ENCODE data around the gene MAGEC3.
"Not testable (repeated sequence)": the region's sequence is repeated elsewhere in the genome, so short reads cannot be mapped to it uniquely, and the experiment has no call there.

MAGEC3 gene

GRCh38 chrX:141838016-141838415 lies at the start of gene MAGEC3:
Gene MAGEC3 (plus strand): TSS chrX:141838316. CDS start chrX:141838316, 0 bp downstream.
- no peak for DNase-seq (ENCODE audit: low read depth in 2 of 2)

GRCh38 chrX:141791856-141792255 lies 46.3 kb upstream of the MAGEC3 start:
- DNase-seq (ENCODE audit: low read depth in 2 of 2): no peak

GRCh38 chrX:141811438-141811837 lies 26.7 kb upstream of the MAGEC3 start:
- no peak for DNase-seq (ENCODE audit: low read depth in 2 of 2)

- DNase-seq (ENCODE audit: low read depth in 2 of 2): no peak
Measured at GRCh38 chrX:141814213-141814857, 23.8 kb upstream of the MAGEC3 start.

GRCh38 chrX:141815904-141816303 lies 22.2 kb upstream of the MAGEC3 start:
- no peak for DNase-seq (ENCODE audit: low read depth in 2 of 2)

GRCh38 chrX:141832247-141832646 lies 5.9 kb upstream of the MAGEC3 start:
- DNase-seq (ENCODE audit: low read depth in 2 of 2): no peak

GRCh38 chrX:141839856-141840255 lies 1.7 kb downstream of the MAGEC3 start:
- DNase-seq (ENCODE audit: low read depth in 2 of 2): no peak

GRCh38 chrX:141857479-141857878 lies 19.4 kb downstream of the MAGEC3 start:
- no peak for DNase-seq (ENCODE audit: low read depth in 2 of 2)

GRCh38 chrX:141879616-141880015 lies 41.5 kb downstream of the MAGEC3 start:
- DNase-seq (ENCODE audit: low read depth in 2 of 2): no peak

- DNase-seq (ENCODE audit: low read depth in 2 of 2): not testable (repeated sequence)
Measured at GRCh38 chrX:141888811-141889210, 50.7 kb downstream of the MAGEC3 start.

- no peak for DNase-seq (ENCODE audit: low read depth in 2 of 2)
Measured at GRCh38 chrX:141894733-141895132, 56.6 kb downstream of the MAGEC3 start.

- no peak for DNase-seq (ENCODE audit: low read depth in 2 of 2)
Measured at GRCh38 chrX:141897690-141898089, 59.6 kb downstream of the MAGEC3 start.

- no peak for DNase-seq (ENCODE audit: low read depth in 2 of 2)
Measured at GRCh38 chrX:141902366-141902765, 64.2 kb downstream of the MAGEC3 start.

- no peak for DNase-seq (ENCODE audit: low read depth in 2 of 2)
Measured at GRCh38 chrX:141903400-141904155, 65.5 kb downstream of the MAGEC3 start, which contains the start of gene MAGEC1. Gene MAGEC1 (plus strand): TSS chrX:141903894. CDS start chrX:141905073, 1,179 bp downstream.

GRCh38 chrX:141904262-141904661 lies 66.1 kb downstream of the MAGEC3 start:
- DNase-seq (ENCODE audit: low read depth in 2 of 2): no peak

- DNase-seq (ENCODE audit: low read depth in 2 of 2): no peak
Measured at GRCh38 chrX:141917801-141918200, 79.7 kb downstream of the MAGEC3 start.

- no peak for DNase-seq (ENCODE audit: low read depth in 2 of 2)
Measured at GRCh38 chrX:141924293-141924692, 86.2 kb downstream of the MAGEC3 start.

- no peak for DNase-seq (ENCODE audit: low read depth in 2 of 2)
Measured at GRCh38 chrX:141928432-141928831, 90.3 kb downstream of the MAGEC3 start.

- DNase-seq (ENCODE audit: low read depth in 2 of 2): no peak
Measured at GRCh38 chrX:141934059-141934641, 96.0 kb downstream of the MAGEC3 start.

- no peak for DNase-seq (ENCODE audit: low read depth in 2 of 2)
Measured at GRCh38 chrX:141935645-141936044, 97.5 kb downstream of the MAGEC3 start.

- DNase-seq (ENCODE audit: low read depth in 2 of 2): no peak
Measured at GRCh38 chrX:141936080-141936479, 98.0 kb downstream of the MAGEC3 start.

GRCh38 chrX:141941234-141941633 lies 103.1 kb downstream of the MAGEC3 start:
- no peak for DNase-seq (ENCODE audit: low read depth in 2 of 2)

GRCh38 chrX:141945426-141945825 lies 107.3 kb downstream of the MAGEC3 start:
- DNase-seq (ENCODE audit: low read depth in 2 of 2): no peak
